ENCODE data around the gene MAGEB16. TPM values are rescaled to one million over a fixed set of nuclear protein-coding genes. Genes with fewer than 3 reads are reported as not detected.

Gene MAGEB16
- total RNA-seq, 4 donors from 2014 or later = not detected

GRCh38 chrX:35841872-35842271, 43.7 kb downstream of the MAGEB16 start:
- no peak overlapping the region for H3K27ac ChIP-seq
- intact Hi-C loops (cut with DNase I; ENCODE audit: low total_unique reads) = no loop called here

GRCh38 chrX:35842674-35843073, 44.5 kb downstream of the MAGEB16 start:
- no peak overlapping the region for H3K4me3 ChIP-seq
- DNase-seq = no peak
- H3K27ac ChIP-seq = no peak overlapping the region
- H3K4me1 ChIP-seq = no peaks in the 10 kb centered on the region
- no peaks in the 10 kb centered on the region for H3K36me3 ChIP-seq
- intact Hi-C loops (cut with DNase I; ENCODE audit: low total_unique reads) = no loop called here
- no peaks in the 10 kb centered on the region for H3K27me3 ChIP-seq
- H3K9me3 ChIP-seq = no peaks in the 10 kb centered on the region
- no peak for TF ChIP-seq POLR2A (IDR thresholded peaks at IDR 0.05)
- TF ChIP-seq CTCF (IDR thresholded peaks at IDR 0.05) = no peak

More at GRCh38 chrX:35841872-35842271, 43.7 kb downstream of the MAGEB16 start:
- TF ChIP-seq CTCF (IDR thresholded peaks at IDR 0.05) (no peak), POLR2A (IDR thresholded peaks at IDR 0.05) (no peak)
- no peak for DNase-seq
- Histone ChIP-seq H3K36me3 (no peaks in the 10 kb centered on the region), H3K27me3 (no peaks in the 10 kb centered on the region), H3K9me3 (no peaks in the 10 kb centered on the region), H3K4me1 (no peaks in the 10 kb centered on the region), H3K4me3 (no peak overlapping the region)

GRCh38 chrX:35847736-35848135, 49.6 kb downstream of the MAGEB16 start:
- Histone ChIP-seq H3K4me3 (no peak overlapping the region), H3K9me3 (no peaks in the 10 kb centered on the region), H3K36me3 (no peaks in the 10 kb centered on the region), H3K4me1 (no peaks in the 10 kb centered on the region), H3K27me3 (no peaks in the 10 kb centered on the region), H3K27ac (no peak overlapping the region)
- no peak for DNase-seq
- TF ChIP-seq POLR2A (IDR thresholded peaks at IDR 0.05) (no peak), CTCF (IDR thresholded peaks at IDR 0.05) (no peak)
- intact Hi-C loops (cut with DNase I; ENCODE audit: low total_unique reads) = no loop called here

Other genes starting within 250 kb of the MAGEB16 start
- gene CFAP47, start 121.4 kb downstream of the MAGEB16 start, total RNA-seq = 1 to 10 TPM in 1 of 4 donors, under 1 TPM in 3; under 0.01 to 9.3 (median 0.34) TPM